C4-2B (cell line): ENCODE results near the gene DOLK.

ENCODE experiments used
- CTCF ChIP-seq: fragments of 450-650 bp; conservative IDR thresholded peaks from 2 replicates; pipeline ENCODE4 v1.5.1; 2017; ENCODE audit warnings: mild to moderate bottlenecking
- ZFX ChIP-seq: fragments of 450-650 bp; IDR thresholded peaks from 2 replicates; pipeline ENCODE4 v1.6.1; 2017

DNA sequence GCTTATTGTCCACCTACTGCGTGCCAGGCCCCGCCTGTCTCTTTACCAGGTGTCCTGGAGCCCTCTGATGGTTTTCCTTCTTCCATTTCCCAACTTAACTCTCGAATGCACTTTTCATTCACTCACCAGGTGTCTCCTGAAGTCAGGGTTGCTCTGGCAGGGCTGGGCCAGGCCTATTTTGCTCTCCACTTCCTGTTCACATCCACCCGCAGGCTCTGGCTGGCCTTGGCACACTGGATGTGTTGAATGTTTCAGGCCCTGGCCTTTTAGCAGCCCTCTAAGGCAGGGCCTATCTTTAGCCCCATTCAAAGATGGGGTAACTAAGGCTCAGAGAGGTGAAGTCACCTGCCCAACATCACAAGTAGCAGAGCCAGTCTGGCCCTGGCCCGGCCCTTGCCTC lies 49.0 kb downstream of the DOLK start:
- TF ChIP-seq CTCF = no peak
- TF ChIP-seq ZFX = no peak
